HepG2 (cell line): Measurements from ENCODE around the gene GNAL. TPM values are rescaled to one million over a fixed set of nuclear protein-coding genes. Genes with fewer than 3 reads are reported as not detected.

Source experiments
- ARNT2 ChIP-seq: sonication (generic); formaldehyde crosslinking; IDR thresholded peaks from 2 replicates; pipeline ENCODE4 v1.8.0; 2022; ENCODE audit warnings: mild to moderate bottlenecking, low read depth, missing genetic modification reagents, moderate library complexity
- GABPA ChIP-seq, 2 experiments: IDR thresholded peaks; 2 replicates each; pipeline ENCODE4 v1.6.1; 2011 to 2016; ENCODE audit warnings: low read depth in 2 of 2, low read length in 1 of 2, missing biosample characterization in 1 of 2, missing genetic modification characterization in 1 of 2
- PBX2 ChIP-seq: IDR thresholded peaks from 2 replicates; pipeline ENCODE4 v1.6.1; 2016; ENCODE audit warnings: control low read depth
- TMF1 ChIP-seq: sonication (generic); formaldehyde crosslinking; IDR thresholded peaks from 2 replicates; pipeline ENCODE4 v1.8.1; 2022; ENCODE audit warnings: low read depth, missing genetic modification reagents
- ZMYM4 ChIP-seq: sonication (generic); formaldehyde crosslinking; IDR thresholded peaks from 2 replicates; pipeline ENCODE4 v1.8.1; 2023; ENCODE audit warnings: mild to moderate bottlenecking, missing genetic modification reagents
- ZNF136 ChIP-seq: sonication (generic); formaldehyde crosslinking; IDR thresholded peaks from 2 replicates; pipeline ENCODE4 v1.8.1; 2022; ENCODE audit warnings: low read depth, mild to moderate bottlenecking, moderate library complexity, missing genetic modification reagents
- polyA plus RNA-seq, 8 experiments: library from polyadenylated mRNA; depleted of rRNA in 3 of 8; stranded (reverse) in 7 of 8; unstranded in 1 of 8; fragments of >200 nt; fragmentation: Illumina TruSeq in 4 of 8; extraction: Trizol in 4 of 8; gene quantifications; 2 replicates each; pipeline versions ENCODE4 v1.2.1 to v1.2.3, GENCODE V29; 2011 to 2016; ENCODE audit warnings: low read depth in 4 of 8, missing spikeins in 1 of 8, mixed read lengths in 1 of 8; ENCODE audit not compliant: insufficient read depth in 1 of 8
- total RNA-seq, 5 experiments: library from RNA; depleted of rRNA; stranded (reverse); fragments of >200 nt; fragmentation: Illumina TruSeq; extraction: Trizol; gene quantifications; 2 replicates each; pipeline ENCODE4 v1.2.3, GENCODE V29; 2016; ENCODE audit warnings: low read depth in 1 of 5
- TF ChIP-seq, protein P1 (sequence below): IDR thresholded peaks from 2 replicates; pipeline ENCODE4 v1.4.0; 2020; ENCODE audit warnings: mild to moderate bottlenecking, missing genetic modification reagents

The GNAL gene
- total and polyA plus RNA-seq, 2 of the 13 experiments (the other 11 are each of a cell fraction or from before 2014, with no cell fraction given), result 0.87 to 1.4 TPM

DNA sequence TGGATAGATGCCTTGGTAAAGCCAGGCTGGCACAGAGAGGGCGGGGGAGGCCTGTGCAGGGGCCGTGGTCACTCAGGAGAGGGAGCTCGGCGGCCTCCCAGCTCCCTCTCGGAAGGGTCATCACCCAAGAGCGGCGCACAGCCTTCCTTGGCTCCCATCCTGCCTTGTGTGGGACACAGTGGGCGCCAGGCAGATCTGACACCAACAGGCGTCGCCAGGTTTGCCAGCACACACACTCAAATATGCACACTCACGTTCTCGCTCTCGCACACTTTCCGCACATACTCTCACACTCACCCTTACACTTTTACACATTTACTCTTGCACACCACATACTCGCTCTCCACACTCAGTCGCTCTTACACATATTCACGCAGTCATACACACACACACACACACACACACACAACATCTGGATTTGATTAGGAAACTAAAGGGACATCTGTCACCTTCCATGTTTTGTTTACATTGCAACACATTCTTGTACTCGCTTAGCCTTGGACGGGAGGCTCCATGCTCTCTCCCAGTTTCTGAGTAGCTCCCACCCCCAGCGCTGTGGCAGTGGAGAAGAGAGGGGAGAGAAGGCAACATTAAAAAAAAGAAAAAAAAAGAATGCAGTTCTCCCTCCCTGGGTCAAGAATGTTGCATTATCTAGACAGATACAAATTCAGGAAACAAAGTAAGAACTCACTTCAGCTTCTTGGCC is 172.7 kb downstream of the GNAL start (continued):
- TF ChIP-seq, protein P1, sequence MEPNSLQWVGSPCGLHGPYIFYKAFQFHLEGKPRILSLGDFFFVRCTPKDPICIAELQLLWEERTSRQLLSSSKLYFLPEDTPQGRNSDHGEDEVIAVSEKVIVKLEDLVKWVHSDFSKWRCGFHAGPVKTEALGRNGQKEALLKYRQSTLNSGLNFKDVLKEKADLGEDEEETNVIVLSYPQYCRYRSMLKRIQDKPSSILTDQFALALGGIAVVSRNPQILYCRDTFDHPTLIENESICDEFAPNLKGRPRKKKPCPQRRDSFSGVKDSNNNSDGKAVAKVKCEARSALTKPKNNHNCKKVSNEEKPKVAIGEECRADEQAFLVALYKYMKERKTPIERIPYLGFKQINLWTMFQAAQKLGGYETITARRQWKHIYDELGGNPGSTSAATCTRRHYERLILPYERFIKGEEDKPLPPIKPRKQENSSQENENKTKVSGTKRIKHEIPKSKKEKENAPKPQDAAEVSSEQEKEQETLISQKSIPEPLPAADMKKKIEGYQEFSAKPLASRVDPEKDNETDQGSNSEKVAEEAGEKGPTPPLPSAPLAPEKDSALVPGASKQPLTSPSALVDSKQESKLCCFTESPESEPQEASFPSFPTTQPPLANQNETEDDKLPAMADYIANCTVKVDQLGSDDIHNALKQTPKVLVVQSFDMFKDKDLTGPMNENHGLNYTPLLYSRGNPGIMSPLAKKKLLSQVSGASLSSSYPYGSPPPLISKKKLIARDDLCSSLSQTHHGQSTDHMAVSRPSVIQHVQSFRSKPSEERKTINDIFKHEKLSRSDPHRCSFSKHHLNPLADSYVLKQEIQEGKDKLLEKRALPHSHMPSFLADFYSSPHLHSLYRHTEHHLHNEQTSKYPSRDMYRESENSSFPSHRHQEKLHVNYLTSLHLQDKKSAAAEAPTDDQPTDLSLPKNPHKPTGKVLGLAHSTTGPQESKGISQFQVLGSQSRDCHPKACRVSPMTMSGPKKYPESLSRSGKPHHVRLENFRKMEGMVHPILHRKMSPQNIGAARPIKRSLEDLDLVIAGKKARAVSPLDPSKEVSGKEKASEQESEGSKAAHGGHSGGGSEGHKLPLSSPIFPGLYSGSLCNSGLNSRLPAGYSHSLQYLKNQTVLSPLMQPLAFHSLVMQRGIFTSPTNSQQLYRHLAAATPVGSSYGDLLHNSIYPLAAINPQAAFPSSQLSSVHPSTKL (CRISPR knock-in tag), result 0 out of 2 replicates have a peak, but pooled peaks have one; percentile 35
- TF ChIP-seq PBX2 (CRISPR knock-in tag) (no peak), GABPA (IDR thresholded peaks at IDR 0.05; ENCODE audit: low read depth, low read length) (no peak), GABPA (CRISPR knock-in tag; IDR thresholded peaks at IDR 0.05; ENCODE audit: low read depth) (no peak), ZNF136 (CRISPR knock-in tag) (no peak), ARNT2 (CRISPR knock-in tag) (no peak), TMF1 (CRISPR knock-in tag) (no peak), ZMYM4 (0 out of 2 replicates have a peak, but pooled peaks have one; percentile 11)
